HFF-Myc (cell line): ENCODE results near the gene BPIFB2.
"Not testable (repeated sequence)": the region's sequence is repeated elsewhere in the genome, so short reads cannot be mapped to it uniquely, and the experiment has no call there.

Source experiments
- DNase-seq: peaks from one replicate; pipeline ENCODE4 v3.0.0-alpha.2; 2011; ENCODE audit warnings: low read depth; ENCODE audit errors: extremely low read depth
- H3K4me3 ChIP-seq: replicated peaks from 2 replicates; pipeline ENCODE4 v1.5.1; 2011; ENCODE audit warnings: low read depth, mild to moderate bottlenecking, control low read depth, low read length
- CTCF ChIP-seq: IDR thresholded peaks from 2 replicates; pipeline ENCODE4 v1.5.1; 2012; ENCODE audit warnings: mild to moderate bottlenecking, low read depth, low read length, control low read depth; ENCODE audit errors: missing control alignments

Gene BPIFB2

GRCh38 chr20:32971703-32972161 lies 35.8 kb upstream of the BPIFB2 start:
- no peak overlapping the region for H3K4me3 ChIP-seq
- no peak for DNase-seq
- no peak for TF ChIP-seq CTCF

- DNase-seq = no peak
- no peak overlapping the region for H3K4me3 ChIP-seq
- no peak for TF ChIP-seq CTCF
These were observed 35.1 kb upstream of the BPIFB2 start for GRCh38 chr20:32972181-32973076.

- no peak for TF ChIP-seq CTCF
- no peak overlapping the region for H3K4me3 ChIP-seq
- no peak for DNase-seq
These were observed 34.3 kb upstream of the BPIFB2 start for GRCh38 chr20:32973077-32973717.

- not testable (repeated sequence) for H3K4me3 ChIP-seq, DNase-seq
These were observed 33.1 kb upstream of the BPIFB2 start for GRCh38 chr20:32974204-32975064.

GRCh38 chr20:32975121-32975520 lies 32.4 kb upstream of the BPIFB2 start:
- DNase-seq, H3K4me3 ChIP-seq: not testable (repeated sequence)

- no peak for TF ChIP-seq CTCF
These were observed 31.5 kb upstream of the BPIFB2 start for GRCh38 chr20:32975698-32976674.

GRCh38 chr20:32976746-32977145 lies 30.8 kb upstream of the BPIFB2 start:
- no peak overlapping the region for H3K4me3 ChIP-seq
- DNase-seq = no peak
- no peak for TF ChIP-seq CTCF

More at GRCh38 chr20:32975698-32976674, 31.5 kb upstream of the BPIFB2 start:
- no peak for DNase-seq
- no peak overlapping the region for H3K4me3 ChIP-seq
